Measurements from ENCODE around the gene CAND1.

Gene CAND1

GRCh38 chr12:67268896-67269632, at the start of gene CAND1:
TSS of gene CAND1 (plus strand) at chr12:67269358. CDS start at chr12:67269718, 360 bp downstream.
- peak; percentile 95 for DNase-seq

GRCh38 chr12:67220065-67220464, 49.1 kb upstream of the CAND1 start:
- no peak for DNase-seq

GRCh38 chr12:67222302-67222701, 46.9 kb upstream of the CAND1 start:
- DNase-seq, result no peak

GRCh38 chr12:67223225-67223624, 45.9 kb upstream of the CAND1 start:
- DNase-seq, result no peak

- no peak for DNase-seq
Measured at GRCh38 chr12:67237231-67237630, 31.9 kb upstream of the CAND1 start.

GRCh38 chr12:67239061-67239460, 30.1 kb upstream of the CAND1 start:
- no peak for DNase-seq

- no peak for DNase-seq
Measured at GRCh38 chr12:67241482-67241881, 27.7 kb upstream of the CAND1 start.

GRCh38 chr12:67243260-67243659, 25.9 kb upstream of the CAND1 start:
- no peak for DNase-seq

- no peak for DNase-seq
Measured at GRCh38 chr12:67245571-67245970, 23.6 kb upstream of the CAND1 start.

GRCh38 chr12:67251012-67251411, 18.1 kb upstream of the CAND1 start:
- DNase-seq, result no peak

GRCh38 chr12:67254372-67255026, 14.7 kb upstream of the CAND1 start:
- DNase-seq, result no peak

- DNase-seq, result no peak
Measured at GRCh38 chr12:67256649-67257048, 12.5 kb upstream of the CAND1 start.

GRCh38 chr12:67263471-67263870, 5.7 kb upstream of the CAND1 start:
- no peak for DNase-seq

GRCh38 chr12:67268335-67268895, 743 bp upstream of the CAND1 start:
- peak; percentile 75 for DNase-seq

GRCh38 chr12:67269633-67270573, 745 bp downstream of the CAND1 start:
- peak; percentile 31 for DNase-seq

- no peak for DNase-seq
Measured at GRCh38 chr12:67270622-67271021, 1.5 kb downstream of the CAND1 start.

GRCh38 chr12:67271976-67272375, 2.8 kb downstream of the CAND1 start:
- no peak for DNase-seq

GRCh38 chr12:67274186-67274585, 5.0 kb downstream of the CAND1 start:
- no peak for DNase-seq

GRCh38 chr12:67275380-67275913, 6.3 kb downstream of the CAND1 start:
- no peak for DNase-seq

GRCh38 chr12:67276421-67276820, 7.3 kb downstream of the CAND1 start:
- DNase-seq, result no peak

GRCh38 chr12:67279637-67280036, 10.5 kb downstream of the CAND1 start:
- no peak for DNase-seq

GRCh38 chr12:67280088-67280487, 10.9 kb downstream of the CAND1 start:
- DNase-seq, result no peak

- DNase-seq, result no peak
Measured at GRCh38 chr12:67280572-67280971, 11.4 kb downstream of the CAND1 start.

Measured in activated effector memory CD4-positive, alpha-beta T cell treated with Interleukin-2 at 50 U/mL for 16 hours (primary cell).